Tibial nerve (tissue), 4 donors: ENCODE results near the gene ABHD3. TPM values are rescaled to one million over a fixed set of nuclear protein-coding genes. Genes with fewer than 3 reads are reported as not detected.
A peak's percentile ranks its signal among the peaks of the same experiment; 100 is the strongest.
"Not testable (repeated sequence)": the region's sequence is repeated elsewhere in the genome, so short reads cannot be mapped to it uniquely, and the experiment has no call there.

Source experiments
- DNase-seq, 2 donors: peaks; one replicate each; pipeline ENCODE4 v3.0.0-alpha.2; 2019; ENCODE audit warnings: low spot score in 2 of 2
- H3K27ac ChIP-seq, 4 donors: fragments of 200-600 bp; sonication (generic) in 3 of 4; one replicate each; pipeline ENCODE4 v1.5.1; 2017 to 2019; ENCODE audit warnings: mild to moderate bottlenecking in 1 of 4
- H3K27me3 ChIP-seq, 2 donors: fragments of 200-600 bp; sonication (generic) in 1 of 2; one replicate each; pipeline versions ENCODE4 v1.5.1 to v1.6.0; 2017 to 2019
- H3K36me3 ChIP-seq, 3 donors: fragments of 200-600 bp; sonication (generic); one replicate each; pipeline ENCODE4 v1.5.1; 2018 to 2019
- H3K4me1 ChIP-seq, 4 donors: fragments of 200-600 bp; sonication (generic) in 3 of 4; one replicate each; pipeline ENCODE4 v1.5.1; 2017 to 2019
- H3K4me3 ChIP-seq, 4 donors: fragments of 200-600 bp; sonication (generic) in 3 of 4; one replicate each; pipeline ENCODE4 v1.5.1; 2017 to 2019; ENCODE audit warnings: mild to moderate bottlenecking in 1 of 4, moderate library complexity in 1 of 4
- H3K9me3 ChIP-seq, 4 donors: fragments of 200-600 bp; sonication (generic) in 3 of 4; one replicate each; pipeline ENCODE4 v1.5.1; 2017 to 2019
- CTCF ChIP-seq, 5 experiments: fragments of 200-600 bp in 3 of 5; fragments of 450-650 bp in 2 of 5; sonication (generic) in 3 of 5; IDR thresholded peaks; one replicate each; pipeline ENCODE4 v1.5.1; 2016 to 2019; ENCODE audit warnings: antibody characterized with exemption in 5 of 5, mild to moderate bottlenecking in 3 of 5, moderate library complexity in 2 of 5
- EP300 ChIP-seq, 2 donors: sonication (generic); formaldehyde crosslinking; IDR thresholded peaks; one replicate each; pipeline ENCODE4 v1.6.1; 2017; ENCODE audit warnings: antibody characterized with exemption in 2 of 2, mild to moderate bottlenecking in 1 of 2
- POLR2A ChIP-seq, 2 donors: fragments of 450-650 bp; IDR thresholded peaks; one replicate each; pipeline ENCODE4 v1.6.1; 2017; ENCODE audit warnings: antibody characterized with exemption in 2 of 2, mild to moderate bottlenecking in 2 of 2, moderate library complexity in 2 of 2
- WGBS, 2 donors: methylation state at CpG; one replicate each; pipeline ENCODE4 v1.1.5; 2018; 5-methylcytosine and 5-hydroxymethylcytosine counted together
- total RNA-seq, 4 donors: library from RNA; depleted of rRNA; stranded (reverse); fragments of >200 nt; gene quantifications; one replicate each; pipeline ENCODE4 v1.1.0, GENCODE V29; 2016

ABHD3 gene
- total RNA-seq, 4 donors from 2014 or later: 8.6 to 15.7 (median 12.8) TPM

- Histone ChIP-seq H3K4me3 (no peak overlapping the region), H3K4me1 (peaks cover 0 to 18% (median 2%) of the 10 kb centered on the region in 4 donors), H3K27me3 (no peaks in the 10 kb centered on the region), H3K36me3 (no peaks in the 10 kb centered on the region), H3K27ac (no peak overlapping the region), H3K9me3 (peaks cover 0 to 3% (median under 1%) of the 10 kb centered on the region in 4 donors)
- no peak for DNase-seq
- TF ChIP-seq CTCF (IDR thresholded peaks at IDR 0.05): no peak
- TF ChIP-seq EP300 (IDR thresholded peaks at IDR 0.05): no peak
- no peak for TF ChIP-seq POLR2A (IDR thresholded peaks at IDR 0.05)
- 85 to 97% methylated on average over 2 of the region's 2 CpGs for WGBS, 2 donors
Measured at GRCh38 chr18:21684731-21685130, 19.8 kb downstream of the ABHD3 start.

- H3K4me1 ChIP-seq: peaks cover 0 to 18% (median 2%) of the 10 kb centered on the region in 4 donors
- H3K9me3 ChIP-seq: no peaks in the 10 kb centered on the region
- 17 to 18% methylated on average over 11 of the region's 11 CpGs for WGBS, 2 donors
Measured at GRCh38 chr18:21682371-21683051, 22.1 kb downstream of the ABHD3 start.

GRCh38 chr18:21680161-21680560 is 24.4 kb downstream of the ABHD3 start:
- DNase-seq: no peak
- Histone ChIP-seq H3K9me3 (no peaks in the 10 kb centered on the region), H3K27me3 (no peaks in the 10 kb centered on the region), H3K36me3 (no peaks in the 10 kb centered on the region), H3K27ac (no peak overlapping the region), H3K4me1 (peaks cover 0 to 18% (median 0%) of the 10 kb centered on the region in 4 donors), H3K4me3 (no peak overlapping the region)
- WGBS, 2 donors: 94 to 95% methylated on average over 6 of the region's 6 CpGs
- TF ChIP-seq EP300 (IDR thresholded peaks at IDR 0.05) (no peak), CTCF (IDR thresholded peaks at IDR 0.05) (no peak), POLR2A (IDR thresholded peaks at IDR 0.05) (no peak)

More at GRCh38 chr18:21682371-21683051, 22.1 kb downstream of the ABHD3 start:
- Histone ChIP-seq H3K27me3 (no peaks in the 10 kb centered on the region), H3K4me3 (peak overlapping the region; percentile 9 to 48 (median 22)), H3K36me3 (no peaks in the 10 kb centered on the region), H3K27ac (peak overlapping the region; percentile 51 to 80 (median 66))
- no peak for TF ChIP-seq CTCF (IDR thresholded peaks at IDR 0.05)
- peak in 1 of 2 donors; percentile 40 for TF ChIP-seq EP300 (IDR thresholded peaks at IDR 0.05)
- peak in 1 of 2 donors; percentile 5 for TF ChIP-seq POLR2A (IDR thresholded peaks at IDR 0.05)
- peak in 1 of 2 donors; percentile 11 for DNase-seq

- no peak overlapping the region for H3K27ac ChIP-seq
- 81 to 86% methylated on average over 1 of the region's 1 CpG for WGBS, 2 donors
- no peak for DNase-seq
- H3K27me3 ChIP-seq: no peaks in the 10 kb centered on the region
- no peaks in the 10 kb centered on the region for H3K36me3 ChIP-seq
- no peaks in the 10 kb centered on the region for H3K9me3 ChIP-seq
- no peak overlapping the region for H3K4me3 ChIP-seq
- H3K4me1 ChIP-seq: peaks cover 0 to 18% (median 0%) of the 10 kb centered on the region in 4 donors
- no peak for TF ChIP-seq CTCF (IDR thresholded peaks at IDR 0.05)
- TF ChIP-seq EP300 (IDR thresholded peaks at IDR 0.05): no peak
- no peak for TF ChIP-seq POLR2A (IDR thresholded peaks at IDR 0.05)
Measured at GRCh38 chr18:21678859-21679258, 25.7 kb downstream of the ABHD3 start.

GRCh38 chr18:21675354-21675753 is 29.2 kb downstream of the ABHD3 start:
- not testable (repeated sequence) for H3K36me3 ChIP-seq
- WGBS, 2 donors: 89 to 92% methylated on average over 8 of the region's 8 CpGs

More at GRCh38 chr18:21675354-21675753, 29.2 kb downstream of the ABHD3 start:
- not testable (repeated sequence) for H3K27ac ChIP-seq, H3K4me1 ChIP-seq, H3K27me3 ChIP-seq, DNase-seq, H3K9me3 ChIP-seq, H3K4me3 ChIP-seq
